ENCODE data around the gene ARHGEF16. TPM values are rescaled to one million over a fixed set of nuclear protein-coding genes. Genes with fewer than 3 reads are reported as not detected.

The ARHGEF16 gene
- total RNA-seq, 1 experiment from 2014 or later: 10.1 TPM

- Histone ChIP-seq H3K4me3 (ENCODE audit: low read depth in 2 of 2, low read length in 2 of 2) (no peak overlapping the region), H3K27ac (ENCODE audit: low read length) (no peak overlapping the region), H3K27me3 (ENCODE audit: control insufficient read depth, insufficient read depth, low read length) (no peaks in the 10 kb centered on the region), H3K36me3 (ENCODE audit: control insufficient read depth, insufficient read depth, low read length) (no peaks in the 10 kb centered on the region), H3K4me1 (ENCODE audit: control insufficient read depth, insufficient read depth, low read length) (peaks cover 8% of the 10 kb centered on the region; the same call in 1 of the 2 replicates), H3K9me3 (ENCODE audit: control insufficient read depth, insufficient read depth, low read depth, low read length) (no peaks in the 10 kb centered on the region)
- in situ Hi-C loops (cut with HindIII; ENCODE audit: low pct_unique_long_range_greater_than_20kb, low sequenced_read_pairs) (no loop called here), intact Hi-C loops (cut with micrococcal nuclease; ENCODE audit: unreplicated experiment) (no loop called here)
- ChIA-PET CTCF (interaction anchor here (0.5 kb wide), 1 partner anchor 12 kb away, joined by 3 read pairs; no protein-coding TSS in a partner anchor), POLR2A (no interaction called here)
- BruUV-seq (replicated peaks): no TSS peak
- ATAC-seq (no peak), DNase-seq (ENCODE audit: low read depth, low spot score) (no peak)
- TF ChIP-seq, protein P1, sequence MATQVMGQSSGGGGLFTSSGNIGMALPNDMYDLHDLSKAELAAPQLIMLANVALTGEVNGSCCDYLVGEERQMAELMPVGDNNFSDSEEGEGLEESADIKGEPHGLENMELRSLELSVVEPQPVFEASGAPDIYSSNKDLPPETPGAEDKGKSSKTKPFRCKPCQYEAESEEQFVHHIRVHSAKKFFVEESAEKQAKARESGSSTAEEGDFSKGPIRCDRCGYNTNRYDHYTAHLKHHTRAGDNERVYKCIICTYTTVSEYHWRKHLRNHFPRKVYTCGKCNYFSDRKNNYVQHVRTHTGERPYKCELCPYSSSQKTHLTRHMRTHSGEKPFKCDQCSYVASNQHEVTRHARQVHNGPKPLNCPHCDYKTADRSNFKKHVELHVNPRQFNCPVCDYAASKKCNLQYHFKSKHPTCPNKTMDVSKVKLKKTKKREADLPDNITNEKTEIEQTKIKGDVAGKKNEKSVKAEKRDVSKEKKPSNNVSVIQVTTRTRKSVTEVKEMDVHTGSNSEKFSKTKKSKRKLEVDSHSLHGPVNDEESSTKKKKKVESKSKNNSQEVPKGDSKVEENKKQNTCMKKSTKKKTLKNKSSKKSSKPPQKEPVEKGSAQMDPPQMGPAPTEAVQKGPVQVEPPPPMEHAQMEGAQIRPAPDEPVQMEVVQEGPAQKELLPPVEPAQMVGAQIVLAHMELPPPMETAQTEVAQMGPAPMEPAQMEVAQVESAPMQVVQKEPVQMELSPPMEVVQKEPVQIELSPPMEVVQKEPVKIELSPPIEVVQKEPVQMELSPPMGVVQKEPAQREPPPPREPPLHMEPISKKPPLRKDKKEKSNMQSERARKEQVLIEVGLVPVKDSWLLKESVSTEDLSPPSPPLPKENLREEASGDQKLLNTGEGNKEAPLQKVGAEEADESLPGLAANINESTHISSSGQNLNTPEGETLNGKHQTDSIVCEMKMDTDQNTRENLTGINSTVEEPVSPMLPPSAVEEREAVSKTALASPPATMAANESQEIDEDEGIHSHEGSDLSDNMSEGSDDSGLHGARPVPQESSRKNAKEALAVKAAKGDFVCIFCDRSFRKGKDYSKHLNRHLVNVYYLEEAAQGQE (IDR thresholded peaks at IDR 0.05; ENCODE audit: insufficient read depth in 1 of 2, low read depth in 2 of 2, low read length in 1 of 2): no peak
- TF ChIP-seq SIN3A (IDR thresholded peaks at IDR 0.05; ENCODE audit: borderline replicate concordance, insufficient read depth, low read depth, low read length): no peak
- TF ChIP-seq TCF7L2 (IDR thresholded peaks at IDR 0.05; ENCODE audit: low read depth, low read length): no peak
- no peak for TF ChIP-seq POLR2AphosphoS5 (IDR thresholded peaks at IDR 0.05; ENCODE audit: low read depth, low read length)
- no peak for TF ChIP-seq CTCF (IDR thresholded peaks at IDR 0.05)
Observed at GRCh38 chr1:3459051-3459908, 4.8 kb downstream of the ARHGEF16 start.

DNA sequence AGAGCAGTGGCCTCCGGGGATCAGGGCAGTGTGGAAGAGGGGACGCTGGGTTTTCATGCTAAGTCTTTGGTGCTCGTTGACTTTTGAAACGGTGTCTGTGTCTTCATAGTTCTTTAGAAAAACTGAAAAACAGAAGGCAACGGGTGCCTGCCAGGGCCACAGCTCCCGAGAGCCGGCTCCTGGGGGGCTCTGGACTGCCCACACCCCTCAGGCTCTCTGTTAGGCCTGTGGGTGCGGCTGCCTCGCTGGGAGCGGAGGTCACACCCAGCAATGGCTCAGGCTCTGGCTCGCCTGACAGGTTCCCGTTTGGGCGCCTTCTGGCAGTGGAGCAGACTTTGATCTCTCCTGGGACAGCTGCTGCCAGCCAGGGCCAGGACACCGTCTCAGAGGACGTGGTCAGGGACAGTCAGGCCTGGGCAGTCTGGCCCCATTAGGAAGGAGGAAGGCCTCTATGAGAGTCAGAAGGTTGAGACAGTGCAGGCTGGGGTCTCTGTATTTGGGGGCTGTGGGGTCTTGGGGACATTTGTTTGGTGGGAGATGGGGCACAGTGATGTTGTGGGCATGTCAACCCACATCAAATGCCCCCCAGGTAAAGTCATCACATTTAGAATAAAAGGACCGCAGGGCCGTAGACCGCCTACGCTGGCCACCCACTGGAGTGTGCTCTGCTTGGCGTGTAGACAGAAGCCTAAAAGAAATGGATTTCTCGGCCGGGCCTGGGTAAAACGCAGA is 5.6 kb downstream of the ARHGEF16 start:
- BruUV-seq (replicated peaks): no TSS peak
- Histone ChIP-seq H3K27me3 (ENCODE audit: control insufficient read depth, insufficient read depth, low read length) (no peaks in the 10 kb centered on the region), H3K27ac (ENCODE audit: low read length) (no peak overlapping the region), H3K4me3 (ENCODE audit: low read depth in 2 of 2, low read length in 2 of 2) (no peak overlapping the region), H3K36me3 (ENCODE audit: control insufficient read depth, insufficient read depth, low read length) (no peaks in the 10 kb centered on the region), H3K4me1 (ENCODE audit: control insufficient read depth, insufficient read depth, low read length) (peaks cover 7% of the 10 kb centered on the region; the same call in 1 of the 2 replicates), H3K9me3 (ENCODE audit: control insufficient read depth, insufficient read depth, low read depth, low read length) (no peaks in the 10 kb centered on the region)
- in situ Hi-C loops (cut with HindIII; ENCODE audit: low pct_unique_long_range_greater_than_20kb, low sequenced_read_pairs): no loop called here
- ATAC-seq (no peak), DNase-seq (ENCODE audit: low read depth, low spot score) (no peak)
- ChIA-PET CTCF (no interaction called here), POLR2A (no interaction called here)
- intact Hi-C loops (cut with micrococcal nuclease; ENCODE audit: unreplicated experiment): no loop called here
- no peak for TF ChIP-seq CTCF (IDR thresholded peaks at IDR 0.05)
- TF ChIP-seq, protein P1 (IDR thresholded peaks at IDR 0.05; ENCODE audit: insufficient read depth in 1 of 2, low read depth in 2 of 2, low read length in 1 of 2): no peak
- TF ChIP-seq POLR2AphosphoS5 (IDR thresholded peaks at IDR 0.05; ENCODE audit: low read depth, low read length): no peak
- no peak for TF ChIP-seq SIN3A (IDR thresholded peaks at IDR 0.05; ENCODE audit: borderline replicate concordance, insufficient read depth, low read depth, low read length)
- TF ChIP-seq TCF7L2 (IDR thresholded peaks at IDR 0.05; ENCODE audit: low read depth, low read length): no peak
